ENCODE measurements around the gene ACAP3. TPM values are rescaled to one million over a fixed set of nuclear protein-coding genes. Genes with fewer than 3 reads are reported as not detected.
A peak's percentile ranks its signal among the peaks of the same experiment; 100 is the strongest.

The ACAP3 gene
- total RNA-seq, 1 experiment from 2014 or later: 30.7 TPM

- TF ChIP-seq SIN3A (IDR thresholded peaks at IDR 0.05; ENCODE audit: borderline replicate concordance, insufficient read depth, low read depth, low read length) (no peak), POLR2AphosphoS5 (IDR thresholded peaks at IDR 0.05; ENCODE audit: low read depth, low read length) (peak; percentile 64)
- POLR2A ChIA-PET: no interaction called here
- ATAC-seq: peak; percentile 1
- no peaks in the 10 kb centered on the region for H3K9me3 ChIP-seq (ENCODE audit: control insufficient read depth, insufficient read depth, low read depth, low read length)
- DNase-seq (ENCODE audit: low read depth, low spot score): no peak
- peak overlapping the region; percentile 77 for H3K27ac ChIP-seq (ENCODE audit: low read length)
- CTCF ChIA-PET: interaction anchor here (0.5 to 0.6 kb wide), 2 partner anchors 14 to 190 kb away, joined by 3 to 7 read pairs; no protein-coding TSS in a partner anchor
- no TSS peak for BruUV-seq (replicated peaks)
- intact Hi-C loops (cut with micrococcal nuclease; ENCODE audit: unreplicated experiment) (no loop called here), in situ Hi-C loops (cut with HindIII; ENCODE audit: low pct_unique_long_range_greater_than_20kb, low sequenced_read_pairs) (no loop called here)
- peak overlapping the region; percentile 64 to 72 for H3K4me3 ChIP-seq (ENCODE audit: low read depth in 2 of 2, low read length in 2 of 2)
- H3K36me3 ChIP-seq (ENCODE audit: control insufficient read depth, insufficient read depth, low read length): no peaks in the 10 kb centered on the region; the same call in 1 of the 2 replicates
- no peaks in the 10 kb centered on the region for H3K27me3 ChIP-seq (ENCODE audit: control insufficient read depth, insufficient read depth, low read length)
- peaks cover 35% of the 10 kb centered on the region for H3K4me1 ChIP-seq (ENCODE audit: control insufficient read depth, insufficient read depth, low read length)
Observed at GRCh38 chr1:1309251-1310108, 1.8 kb upstream of the ACAP3 start.

GRCh38 chr1:1308756-1309250, 1.1 kb upstream of the ACAP3 start:
- peak overlapping the region; percentile 77 for H3K27ac ChIP-seq (ENCODE audit: low read length)
- peaks cover 42% of the 10 kb centered on the region for H3K4me1 ChIP-seq (ENCODE audit: control insufficient read depth, insufficient read depth, low read length)
- ChIA-PET POLR2A (no interaction called here), CTCF (no interaction called here)
- in situ Hi-C loops (cut with HindIII; ENCODE audit: low pct_unique_long_range_greater_than_20kb, low sequenced_read_pairs): no loop called here
- TF ChIP-seq REST (IDR thresholded peaks at IDR 0.05; ENCODE audit: insufficient read depth in 1 of 2, low read depth in 2 of 2, low read length in 1 of 2) (peak in 1 of 2 experiments; percentile 44; a peak in 1 of 4 replicates), POLR2AphosphoS5 (IDR thresholded peaks at IDR 0.05; ENCODE audit: low read depth, low read length) (no peak), SIN3A (IDR thresholded peaks at IDR 0.05; ENCODE audit: borderline replicate concordance, insufficient read depth, low read depth, low read length) (no peak), TCF7L2 (IDR thresholded peaks at IDR 0.05; ENCODE audit: low read depth, low read length) (no peak), CTCF (IDR thresholded peaks at IDR 0.05) (no peak)
- no peak for ATAC-seq
- BruUV-seq (replicated peaks): TSS peak; percentile 77
- no peaks in the 10 kb centered on the region for H3K27me3 ChIP-seq (ENCODE audit: control insufficient read depth, insufficient read depth, low read length)
- no peak for DNase-seq (ENCODE audit: low read depth, low spot score)
- intact Hi-C loops (cut with micrococcal nuclease; ENCODE audit: unreplicated experiment): no loop called here
- H3K9me3 ChIP-seq (ENCODE audit: control insufficient read depth, insufficient read depth, low read depth, low read length): no peaks in the 10 kb centered on the region
- no peaks in the 10 kb centered on the region; the same call in 1 of the 2 replicates for H3K36me3 ChIP-seq (ENCODE audit: control insufficient read depth, insufficient read depth, low read length)
- peak overlapping the region; percentile 64 to 72 for H3K4me3 ChIP-seq (ENCODE audit: low read depth in 2 of 2, low read length in 2 of 2)

All from Panc1 (cell line).